Limb (tissue), 2 donors: ENCODE data around the gene ALX3.

ENCODE experiments used
- DNase-seq, 2 donors: peaks; one replicate each; pipeline ENCODE4 v3.0.0-alpha.2; 2016; ENCODE audit errors: extremely low spot score in 2 of 2

Gene ALX3

DNA sequence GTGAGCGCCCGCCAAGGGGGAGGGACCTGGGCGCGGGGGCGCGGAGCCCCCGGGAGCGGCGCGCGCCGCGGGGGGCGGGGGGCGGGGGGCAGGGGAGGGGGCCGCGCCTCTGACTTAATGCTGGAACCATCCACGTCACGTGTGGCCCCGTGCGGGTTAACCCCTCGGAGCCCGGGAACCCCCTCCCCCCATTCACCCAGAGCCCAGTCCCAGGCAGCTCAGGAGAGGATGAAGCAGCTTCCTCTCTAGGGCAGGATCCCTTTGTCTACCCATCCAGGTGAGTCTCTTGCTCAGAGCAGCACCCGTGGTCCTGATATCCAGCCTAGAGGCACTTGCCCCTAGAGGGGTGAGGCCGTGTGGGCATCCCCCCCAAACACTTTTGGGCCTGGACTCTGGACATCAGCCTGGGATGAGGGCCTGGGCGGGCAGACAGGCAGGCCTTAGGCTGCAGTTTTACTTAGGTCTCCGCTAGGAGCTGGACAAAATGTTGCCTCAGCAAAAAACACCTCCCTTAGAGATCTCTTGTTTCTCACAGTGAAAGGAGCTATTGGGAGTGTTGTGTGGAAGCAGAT, at the start of gene ALX3:
Gene ALX3 (minus strand): TSS at position 2 of the 572 bp plus-strand sequence. CDS start 60 bp downstream, outside the sequence.
- no peak for DNase-seq

DNA sequence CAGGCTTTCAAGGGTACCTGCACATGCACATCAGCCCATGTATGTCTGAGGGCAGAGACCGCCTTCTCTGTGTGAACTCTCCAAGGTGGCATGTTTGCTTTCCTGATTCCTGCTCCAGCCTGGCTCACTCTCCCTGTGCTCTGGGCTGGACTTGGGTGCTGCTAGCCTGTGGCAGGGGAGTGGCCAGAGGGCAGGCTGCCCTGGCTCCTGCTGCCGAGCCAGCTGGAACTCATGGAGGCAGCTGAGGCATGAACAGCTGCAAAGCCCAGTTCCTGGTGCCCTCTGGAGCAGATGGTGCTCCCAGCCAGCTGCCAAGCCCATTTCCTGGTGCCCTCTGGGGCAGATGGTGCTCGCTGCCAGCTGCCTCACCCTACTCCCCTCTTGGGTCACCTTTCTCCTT, 49.4 kb upstream of the ALX3 start:
- no peak for DNase-seq

DNA sequence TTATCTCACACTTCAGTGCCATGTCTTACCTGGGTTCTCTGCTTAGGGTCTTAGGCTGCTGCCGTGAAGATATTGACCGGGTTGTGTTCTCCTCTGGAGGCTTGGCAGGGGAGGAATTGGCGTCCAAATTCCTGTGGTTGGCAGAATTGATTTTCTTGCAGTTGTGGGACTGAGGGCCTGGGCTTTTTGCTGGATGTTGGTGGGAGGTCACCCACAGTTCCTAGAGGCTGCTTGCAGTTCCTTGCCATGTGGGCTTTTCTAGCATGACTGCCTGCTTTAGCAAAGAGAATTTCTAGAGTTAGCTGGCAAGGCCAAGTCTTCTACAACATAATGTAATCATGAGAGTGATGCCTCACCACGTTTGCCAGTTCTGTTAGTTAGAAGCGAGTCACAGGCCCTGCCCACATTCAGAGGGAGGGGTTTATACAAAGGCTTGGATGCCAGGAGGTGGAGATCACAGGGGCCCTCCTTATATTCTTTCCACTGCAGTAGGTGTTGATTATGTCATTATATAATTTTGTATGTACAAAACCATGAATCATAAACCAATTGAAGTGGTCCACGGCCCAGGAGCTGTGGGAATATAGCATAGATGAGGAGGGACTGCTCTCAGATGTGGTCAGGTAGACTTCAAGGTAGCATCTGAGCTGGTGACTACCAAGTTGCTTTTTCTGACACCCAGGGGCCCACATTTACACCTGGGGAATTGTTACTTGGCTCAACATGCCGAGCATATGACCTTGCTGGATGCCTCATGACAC, 48.3 kb upstream of the ALX3 start:
- DNase-seq: no peak

DNA sequence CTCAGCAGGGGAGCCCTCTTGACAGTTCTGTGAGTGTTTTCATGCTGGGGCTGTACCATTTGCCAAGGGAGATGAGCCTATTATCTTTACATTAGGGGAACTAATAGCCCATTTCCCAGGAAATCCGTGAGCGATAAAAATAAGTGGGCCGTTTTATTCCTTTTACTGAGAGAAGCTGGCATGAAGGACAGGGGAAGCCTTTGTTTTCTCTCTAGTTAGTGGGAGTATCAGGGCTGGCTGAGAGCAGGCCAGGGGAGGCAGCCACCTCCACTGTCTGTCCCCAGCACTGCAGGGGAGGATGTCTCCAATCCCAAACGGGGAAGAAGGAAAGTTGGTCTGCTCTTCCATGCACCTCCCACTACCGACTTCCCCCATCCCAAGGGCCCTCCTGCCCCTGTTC, 44.3 kb upstream of the ALX3 start:
- no peak for DNase-seq

DNA sequence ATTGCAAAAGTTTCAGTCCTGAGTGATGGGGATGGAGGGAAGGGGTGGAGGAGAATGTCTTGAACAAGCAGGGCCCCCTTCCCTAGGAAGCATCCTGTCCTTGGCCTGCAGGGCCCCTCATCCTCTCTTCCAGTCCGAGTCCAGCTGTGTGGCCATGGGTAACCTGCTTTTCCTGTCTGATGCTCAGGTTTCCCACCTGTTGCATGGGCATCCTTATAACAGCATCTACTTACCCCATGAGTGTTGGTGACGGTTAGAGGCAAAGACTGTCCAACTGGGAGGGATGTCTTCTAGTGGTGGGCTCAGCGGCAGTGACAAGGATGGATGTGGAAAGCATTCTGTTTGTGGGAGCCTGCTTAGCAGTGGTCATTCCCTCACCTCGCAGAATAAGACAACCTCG, 43.7 kb upstream of the ALX3 start:
- DNase-seq: no peak

DNA sequence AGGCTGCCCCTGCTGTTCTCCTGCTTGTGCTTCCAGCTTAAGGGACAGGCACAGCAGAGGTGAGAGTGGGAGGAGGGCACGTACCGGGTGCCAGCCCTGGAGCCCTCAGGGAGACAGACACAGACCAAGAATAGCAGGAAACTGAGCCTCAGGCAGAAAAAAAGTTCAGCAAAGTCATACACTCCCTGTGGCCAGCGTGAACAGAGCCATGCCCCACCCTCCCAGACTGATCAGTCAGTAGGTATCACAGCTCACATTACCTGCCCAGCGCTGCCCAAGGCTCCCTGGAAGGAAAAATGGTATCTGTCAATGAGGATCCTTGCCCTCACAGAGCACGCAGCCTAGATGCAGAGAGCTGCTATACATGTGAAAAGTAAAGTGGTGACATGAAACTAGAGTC, 43.1 kb upstream of the ALX3 start:
- DNase-seq: no peak

DNA sequence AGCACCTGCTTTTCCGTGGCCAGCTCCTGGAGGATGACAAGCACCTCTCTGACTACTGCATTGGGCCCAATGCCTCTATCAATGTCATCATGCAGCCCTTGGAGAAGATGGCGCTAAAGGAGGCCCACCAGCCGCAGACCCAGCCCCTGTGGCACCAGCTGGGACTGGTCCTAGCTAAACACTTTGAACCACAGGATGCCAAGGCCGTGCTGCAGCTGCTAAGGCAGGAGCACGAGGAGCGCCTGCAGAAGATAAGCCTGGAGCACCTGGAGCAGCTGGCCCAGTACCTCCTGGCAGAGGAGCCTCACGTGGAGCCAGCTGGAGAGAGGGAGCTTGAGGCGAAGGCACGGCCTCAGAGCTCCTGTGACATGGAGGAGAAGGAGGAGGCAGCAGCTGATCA, 42.2 kb upstream of the ALX3 start:
- no peak for DNase-seq

DNA sequence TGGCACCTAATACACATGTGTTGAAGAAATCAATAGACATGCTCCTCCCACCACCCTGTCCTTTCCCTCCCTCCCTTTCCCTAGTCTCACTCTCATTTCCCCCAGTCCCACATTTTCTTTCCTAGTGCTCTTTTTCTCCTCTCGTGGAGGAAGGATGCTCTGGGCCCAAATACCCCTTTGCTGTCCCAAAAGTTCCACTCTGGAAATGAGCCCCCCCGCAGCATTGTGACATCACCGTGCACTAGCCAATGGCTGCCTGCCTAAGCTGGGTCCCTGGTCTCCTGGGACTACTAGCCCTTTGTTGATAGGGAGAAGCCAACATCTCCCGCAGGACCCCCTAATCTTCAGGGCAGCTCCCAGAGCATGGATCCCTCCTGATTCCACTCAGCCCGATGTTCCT, 41.7 kb upstream of the ALX3 start, which contains the start of gene UBL4B:
Gene UBL4B (plus strand): TSS at position 301 of the 400 bp plus-strand sequence. CDS start 92 bp downstream, at position 393.
- DNase-seq: no peak

DNA sequence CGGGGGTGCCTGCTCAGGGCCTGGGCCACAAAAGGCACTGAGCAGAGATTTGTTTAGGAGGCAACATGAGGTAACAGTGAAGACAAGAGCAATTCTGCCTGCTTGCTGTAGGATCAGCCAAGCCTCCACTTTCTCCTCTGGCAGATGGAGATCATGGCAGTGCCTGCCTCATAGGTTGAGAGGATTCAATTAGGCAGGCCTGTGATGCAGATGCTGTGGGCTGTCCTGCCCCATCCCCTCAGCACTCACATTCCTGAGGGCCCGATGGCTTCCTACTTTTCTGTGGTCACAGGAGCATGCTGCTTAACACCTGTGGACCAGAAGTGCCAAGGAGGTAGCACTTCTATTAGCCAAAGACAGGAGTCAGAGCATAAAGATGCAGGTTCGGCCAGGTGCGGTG, 40.6 kb upstream of the ALX3 start:
- DNase-seq: no peak

DNA sequence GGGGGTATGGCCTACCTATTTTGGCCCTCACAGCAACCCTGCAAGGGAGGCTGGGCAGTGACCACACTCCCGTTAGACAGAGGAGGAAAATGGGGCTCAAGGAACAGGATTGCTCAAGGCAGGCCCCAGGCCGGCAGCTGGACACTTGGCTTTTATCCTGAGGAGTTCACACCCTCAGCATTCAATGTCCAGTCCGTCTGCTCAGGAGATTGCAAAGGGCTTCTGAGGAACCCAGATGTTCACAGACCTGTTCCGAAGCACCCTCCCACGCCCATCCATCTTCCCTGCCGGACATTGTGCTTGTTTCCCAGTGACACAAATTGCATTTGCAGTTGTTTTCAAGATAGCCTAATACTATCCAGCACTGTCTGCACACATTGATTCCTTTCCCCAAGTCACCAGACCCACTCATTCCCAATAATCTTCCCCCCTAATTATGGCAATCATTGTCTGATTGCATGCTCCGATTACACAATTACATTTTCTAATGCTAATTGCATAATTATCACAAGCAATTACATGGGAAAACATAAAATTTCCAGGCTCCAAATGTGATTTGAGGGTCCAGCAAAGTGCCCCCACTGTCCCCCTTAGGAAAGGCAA, 37.5 kb upstream of the ALX3 start:
- DNase-seq: no peak

DNA sequence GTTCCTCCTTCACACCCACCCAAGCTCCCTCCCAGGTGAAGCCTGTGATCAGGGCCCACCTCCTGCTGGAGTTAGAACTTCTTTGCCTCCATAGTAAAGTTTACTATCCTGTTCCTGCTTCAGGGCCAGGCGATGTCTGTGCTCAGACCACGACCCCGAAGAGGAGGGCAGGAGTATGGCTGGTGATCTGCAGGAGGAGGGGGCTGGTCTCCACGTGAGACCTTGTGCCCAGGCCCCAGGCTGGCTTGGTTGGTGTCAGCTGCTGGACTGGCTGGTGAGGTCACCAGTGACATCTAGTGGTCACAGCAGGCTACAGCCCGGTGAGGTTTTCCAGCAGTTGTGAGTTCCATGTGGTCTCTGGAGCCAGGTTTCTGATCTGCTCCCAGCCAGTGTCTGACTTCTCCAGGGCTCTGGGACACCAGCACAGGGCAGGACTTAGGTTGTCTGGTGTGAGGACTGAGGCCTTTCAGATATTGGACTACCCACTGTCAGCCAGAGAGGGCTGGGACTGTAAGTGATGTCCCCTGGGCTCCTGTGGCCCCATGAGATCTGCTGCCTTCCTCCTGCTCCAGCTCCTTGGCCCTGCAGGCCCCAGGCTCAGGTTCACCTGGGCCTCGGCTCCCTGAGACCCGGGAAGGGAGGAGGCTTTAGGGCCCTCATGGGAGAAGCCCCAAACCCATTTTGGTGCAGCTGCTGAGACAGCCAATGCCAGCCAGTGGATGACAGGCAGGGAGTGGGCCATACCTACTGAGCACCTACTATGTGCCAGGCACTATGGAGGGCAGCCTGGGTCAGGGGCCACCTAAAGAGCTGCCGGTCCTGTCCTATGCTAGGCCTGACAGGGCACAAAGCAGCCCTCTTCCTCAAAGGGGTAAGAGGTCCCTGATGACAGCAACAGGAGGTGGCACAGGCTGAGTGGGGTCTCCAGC, 35.8 kb upstream of the ALX3 start:
- peak; percentile 72 to 82 for DNase-seq

DNA sequence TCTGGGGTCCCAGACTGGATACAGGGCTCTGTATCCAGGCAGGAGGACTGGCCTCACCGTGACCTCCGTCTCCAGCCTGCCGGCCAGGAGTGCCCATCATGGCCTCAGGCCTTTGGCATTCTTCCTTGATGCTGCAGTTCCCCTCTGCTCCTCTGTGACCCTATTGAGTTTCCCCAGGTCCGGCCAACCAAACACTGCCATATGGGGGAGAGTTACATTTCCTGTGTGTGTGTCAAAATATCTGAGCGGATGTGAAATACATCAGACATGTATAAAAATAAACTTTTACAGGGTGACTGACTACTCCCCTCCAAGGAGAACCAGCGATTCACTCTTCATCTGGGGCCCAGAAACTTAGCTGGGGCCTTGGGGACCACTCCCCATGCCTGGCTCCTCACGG, 31.6 kb upstream of the ALX3 start:
- DNase-seq: peak in 1 of 2 donors; percentile 31

DNA sequence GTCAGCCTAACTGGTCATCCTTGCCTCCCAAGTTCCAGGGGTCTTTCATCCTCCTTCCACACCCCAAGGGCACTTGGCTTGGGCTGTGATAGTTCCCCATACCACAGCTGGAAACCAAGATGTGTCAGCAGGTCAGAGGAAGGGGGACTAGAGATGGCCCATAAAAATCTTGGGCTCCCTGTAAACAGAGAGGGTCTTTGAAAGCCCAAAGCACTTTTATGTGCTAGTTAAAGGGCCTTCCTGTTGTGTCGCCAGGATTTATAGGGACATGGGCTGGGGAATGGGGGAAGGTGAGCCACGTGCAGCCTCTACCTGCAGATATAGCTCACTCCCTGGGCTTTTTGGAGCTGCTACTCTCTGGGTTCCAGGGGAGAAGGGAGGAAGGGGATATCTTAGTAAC, 29.9 kb upstream of the ALX3 start:
- DNase-seq: no peak

DNA sequence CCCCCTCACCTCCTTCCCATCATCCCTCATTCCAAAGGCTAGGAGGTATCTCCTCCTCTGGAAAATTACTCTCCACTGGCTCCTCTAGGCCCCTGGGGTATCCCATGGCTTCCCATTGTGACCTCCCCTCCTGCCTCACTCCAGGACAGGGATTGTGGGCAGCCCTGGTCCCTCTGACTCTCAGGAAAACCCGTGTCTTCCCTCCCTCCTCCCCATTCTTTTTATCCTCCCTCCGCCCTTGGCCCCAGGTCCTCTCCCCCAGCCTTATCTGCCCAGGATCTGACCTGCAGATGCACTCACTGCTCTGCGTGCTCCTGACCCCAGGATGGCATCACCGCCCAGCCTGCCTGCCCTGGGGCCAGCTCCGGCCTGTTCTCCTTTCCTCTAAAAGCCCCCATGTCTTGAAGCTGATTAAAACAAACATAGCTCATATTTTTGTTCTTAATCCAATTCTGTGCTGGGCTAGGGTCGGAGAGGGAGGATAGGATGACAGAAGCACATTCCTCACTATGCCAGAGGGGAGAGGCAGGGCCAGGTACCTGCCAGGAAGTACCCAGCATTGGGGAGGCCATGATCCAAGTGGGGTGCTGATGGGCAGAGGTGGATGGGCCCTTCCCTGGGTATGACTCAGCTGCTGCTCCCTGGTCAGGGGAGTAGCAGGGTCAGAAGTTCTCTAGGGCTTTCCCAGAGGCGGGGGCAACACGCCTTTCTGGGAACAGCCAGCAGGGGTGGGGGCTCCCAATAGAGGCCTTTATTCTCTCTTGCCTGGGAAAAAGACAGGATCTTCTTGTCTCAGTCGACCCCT, 28.0 kb upstream of the ALX3 start:
- no peak for DNase-seq

DNA sequence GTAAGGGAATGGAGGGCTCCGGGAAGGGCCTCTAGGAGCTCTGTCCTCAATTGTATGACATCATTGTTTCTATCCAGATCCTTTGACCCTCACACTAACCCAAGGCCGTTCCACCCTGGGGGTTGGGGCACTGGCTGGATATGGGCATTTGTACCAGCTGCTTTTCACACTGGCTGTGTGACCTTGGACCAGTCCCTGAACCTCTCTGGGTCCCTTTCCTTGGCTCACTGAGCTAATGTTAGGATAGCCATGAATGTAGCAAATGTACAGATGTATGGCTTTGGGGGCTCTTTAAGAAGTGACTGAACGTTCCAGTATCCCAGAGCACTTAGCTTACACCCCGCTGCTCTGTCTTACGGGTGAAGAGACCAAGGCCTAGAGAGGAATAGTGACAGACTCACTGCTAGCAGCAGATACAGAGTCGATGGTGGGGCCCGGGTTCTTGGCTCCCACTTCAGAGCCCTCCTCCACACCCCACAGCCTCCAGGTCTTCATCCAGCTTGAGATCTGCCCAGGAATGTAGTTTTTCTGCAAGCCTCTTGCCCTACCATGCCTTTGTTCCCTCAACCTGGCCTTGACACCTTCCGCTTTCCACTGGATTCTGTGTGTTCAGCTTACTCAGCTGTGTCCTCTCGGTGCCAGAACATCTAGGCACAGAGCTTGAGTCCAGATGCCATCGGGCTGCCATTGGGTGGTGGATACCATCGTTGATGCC, 27.2 kb upstream of the ALX3 start:
- DNase-seq: no peak

DNA sequence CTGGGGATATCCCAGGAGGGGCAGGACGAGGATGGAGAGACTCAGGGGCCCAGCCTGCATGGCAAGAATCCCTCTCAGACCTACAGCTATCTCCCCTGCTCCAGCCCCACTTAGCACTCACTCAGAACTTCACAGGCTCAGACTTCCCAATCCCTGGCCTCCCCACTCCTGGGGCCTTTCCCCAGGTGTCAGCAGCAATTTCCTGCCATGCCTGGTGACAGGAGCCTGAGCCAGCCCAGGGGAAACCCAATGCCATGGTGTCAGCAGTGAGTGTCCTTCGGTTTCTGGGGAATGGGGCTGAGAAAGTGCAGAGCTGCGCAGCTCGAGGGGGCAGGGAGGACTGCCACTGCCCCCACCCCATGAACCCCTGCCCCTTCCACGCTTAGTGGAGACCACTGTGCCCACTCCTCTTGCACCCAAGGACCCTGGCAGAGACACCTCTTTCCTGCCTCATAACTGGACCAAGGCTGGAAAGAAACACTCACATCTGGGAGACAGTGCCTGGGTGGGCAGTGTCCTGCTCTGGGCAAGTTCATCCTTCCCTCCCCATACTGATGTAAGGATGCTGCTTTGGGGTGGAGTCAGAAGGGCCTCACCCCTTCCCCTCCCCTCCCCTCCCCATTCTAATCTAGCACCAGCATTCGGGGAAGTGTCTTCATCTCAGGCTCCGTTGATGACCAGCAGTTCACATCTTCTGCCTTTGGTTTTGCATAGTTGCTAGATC, 24.6 kb upstream of the ALX3 start:
- no peak for DNase-seq

DNA sequence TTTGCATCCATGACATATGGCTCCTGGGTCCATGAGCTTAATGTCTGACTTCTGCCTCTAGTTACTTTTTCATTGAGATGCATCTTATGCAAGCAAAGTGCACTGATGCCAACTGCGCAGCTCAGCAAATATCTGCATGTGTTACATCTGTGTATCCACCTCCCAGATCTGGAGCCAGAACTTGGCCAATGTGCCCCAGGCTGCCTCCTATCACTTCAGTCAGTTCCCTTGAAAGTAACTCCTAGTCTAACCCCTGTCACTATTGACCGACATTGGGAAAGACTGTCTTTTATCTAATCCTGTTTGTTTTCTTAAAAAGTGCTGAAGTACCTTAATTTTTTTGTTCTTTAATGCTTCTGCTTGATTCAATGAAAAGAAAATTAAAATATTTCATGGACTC, 22.5 kb upstream of the ALX3 start:
- DNase-seq: no peak

DNA sequence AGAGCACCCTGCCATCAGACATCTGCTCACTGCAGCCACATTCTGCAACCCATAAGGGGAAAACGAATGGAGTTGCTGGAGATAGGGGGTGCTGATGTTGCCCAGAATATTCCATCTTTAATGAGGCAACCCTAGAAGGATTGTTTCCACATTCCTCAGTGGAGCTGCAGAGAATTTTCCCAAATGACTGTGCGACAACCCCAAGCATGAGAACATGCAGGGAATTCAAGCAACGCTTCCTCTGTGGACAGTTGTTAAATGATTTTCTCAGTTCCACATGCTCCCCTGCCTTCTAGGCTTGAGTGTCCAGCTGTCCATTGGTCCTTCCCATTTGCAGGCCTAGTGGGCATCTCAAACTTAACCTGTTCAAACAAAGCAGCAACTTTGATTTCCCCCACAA, 21.3 kb upstream of the ALX3 start:
- no peak for DNase-seq

DNA sequence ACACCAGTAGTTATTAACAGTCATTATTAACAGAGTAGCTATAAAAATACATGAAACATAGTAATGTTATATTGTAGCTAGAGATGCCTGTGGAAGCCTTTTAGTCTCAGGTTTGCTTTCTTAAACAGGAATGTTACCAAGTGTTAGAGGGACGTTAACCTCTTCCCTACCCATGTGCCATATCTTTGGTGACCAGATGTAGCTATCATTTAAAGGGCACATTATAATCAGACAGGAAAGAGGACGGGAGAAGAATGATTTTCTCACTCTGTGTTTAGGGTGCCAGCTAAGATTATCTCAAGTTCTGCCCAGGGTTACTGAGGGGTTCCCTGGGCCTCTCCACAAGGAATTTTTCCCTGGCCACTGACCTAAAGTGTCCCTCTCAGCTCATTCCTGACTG, 20.9 kb upstream of the ALX3 start:
- no peak for DNase-seq
